GM23248 (cell line): ENCODE measurements around the gene MITF. TPM values are rescaled to one million over a fixed set of nuclear protein-coding genes. Genes with fewer than 3 reads are reported as not detected.

Experiments
- DNase-seq: peaks from one replicate; pipeline ENCODE4 v3.0.0-alpha.2; 2015
- H2AFZ ChIP-seq: fragments of 200-600 bp; sonication (generic); 2 replicates; pipeline ENCODE4 v1.6.1; 2016; ENCODE audit warnings: antibody characterized with exemption
- H3F3A ChIP-seq: fragments of 200-600 bp; sonication (generic); 2 replicates; pipeline ENCODE4 v1.6.1; 2016; ENCODE audit warnings: mild to moderate bottlenecking, antibody characterized with exemption, mixed run types; ENCODE audit not compliant: insufficient read depth
- H3K27ac ChIP-seq: fragments of 200-600 bp; sonication (generic); 2 replicates; pipeline ENCODE4 v1.5.1; 2016; ENCODE audit warnings: mild to moderate bottlenecking
- H3K27me3 ChIP-seq: fragments of 200-600 bp; sonication (generic); replicated peaks from 2 replicates; pipeline ENCODE4 v1.6.1; 2016; ENCODE audit warnings: mild to moderate bottlenecking; ENCODE audit not compliant: insufficient read depth
- H3K36me3 ChIP-seq: fragments of 200-600 bp; sonication (generic); 2 replicates; pipeline ENCODE4 v1.6.1; 2016; ENCODE audit warnings: low read depth, mild to moderate bottlenecking
- H3K4me1 ChIP-seq: fragments of 200-600 bp; sonication (generic); 2 replicates; pipeline ENCODE4 v1.6.1; 2016; ENCODE audit warnings: mild to moderate bottlenecking; ENCODE audit not compliant: insufficient read depth
- H3K4me2 ChIP-seq: fragments of 200-600 bp; sonication (generic); one replicate; pipeline ENCODE4 v1.6.1; 2016; ENCODE audit warnings: mild to moderate bottlenecking; ENCODE audit not compliant: unreplicated experiment
- H3K4me3 ChIP-seq: fragments of 200-600 bp; sonication (generic); 2 replicates; pipeline ENCODE4 v1.5.1; 2016; ENCODE audit warnings: mild to moderate bottlenecking
- H3K79me2 ChIP-seq: fragments of 200-600 bp; sonication (generic); 2 replicates; pipeline ENCODE4 v1.6.1; 2016; ENCODE audit warnings: mild to moderate bottlenecking; ENCODE audit not compliant: insufficient read depth
- H3K9ac ChIP-seq: fragments of 200-600 bp; sonication (generic); 2 replicates; pipeline ENCODE4 v1.6.1; 2016; ENCODE audit warnings: mild to moderate bottlenecking
- H3K9me2 ChIP-seq: fragments of 200-600 bp; sonication (generic); 2 replicates; pipeline ENCODE4 v1.6.1; 2016; ENCODE audit warnings: mixed run types, mild to moderate bottlenecking, moderate library complexity; ENCODE audit not compliant: insufficient read depth
- H3K9me3 ChIP-seq: fragments of 200-600 bp; sonication (generic); one replicate; pipeline ENCODE4 v1.6.1; 2017; ENCODE audit warnings: low read depth
- H4K20me1 ChIP-seq: fragments of 200-600 bp; sonication (generic); 2 replicates; pipeline ENCODE4 v1.6.0; 2016; ENCODE audit not compliant: insufficient read depth
- EZH2 ChIP-seq: fragments of 200-600 bp; sonication (generic); IDR thresholded peaks from 2 replicates; pipeline ENCODE4 v1.6.1; 2018; ENCODE audit warnings: antibody characterized with exemption, mild to moderate bottlenecking; ENCODE audit not compliant: insufficient read depth, poor library complexity, severe bottlenecking
- EZH2phosphoT487 ChIP-seq: fragments of 200-600 bp; sonication (generic); IDR thresholded peaks from 2 replicates; pipeline ENCODE4 v1.6.1; 2018; ENCODE audit warnings: antibody characterized with exemption, moderate library complexity, mild to moderate bottlenecking, low read depth; ENCODE audit not compliant: insufficient read depth
- WGBS, 2 experiments: methylation state at CpG; one replicate each; pipeline ENCODE4 v1.1.6; 2015 to 2017; ENCODE audit warnings: low lambda C conversion rate in 2 of 2, low coverage in 1 of 2; ENCODE audit errors: missing lambda C conversion rate in 2 of 2; 5-methylcytosine and 5-hydroxymethylcytosine counted together
- in situ Hi-C: fragments of 300-500 bp; cut with MboI; formaldehyde crosslinking; loops from 2 replicates; pipeline ENCODE4 v1.15.0; 2020
- polyA plus RNA-seq: library from polyadenylated mRNA; unstranded; fragments of >200 nt; fragmentation: Nextera tagmentation; extraction: Ambion mirVana; gene quantifications from 2 replicates; pipeline ENCODE4 v1.2.1, GENCODE V29; 2016
- total RNA-seq: library from RNA; depleted of rRNA; stranded (reverse); fragments of >200 nt; shearing (Covaris generic); gene quantifications from 2 replicates; pipeline ENCODE4 v1.2.3, GENCODE V29; 2014

The MITF gene
- total and polyA plus RNA-seq, 2 experiments from 2014 or later = 0.86 to 2.0 TPM

DNA sequence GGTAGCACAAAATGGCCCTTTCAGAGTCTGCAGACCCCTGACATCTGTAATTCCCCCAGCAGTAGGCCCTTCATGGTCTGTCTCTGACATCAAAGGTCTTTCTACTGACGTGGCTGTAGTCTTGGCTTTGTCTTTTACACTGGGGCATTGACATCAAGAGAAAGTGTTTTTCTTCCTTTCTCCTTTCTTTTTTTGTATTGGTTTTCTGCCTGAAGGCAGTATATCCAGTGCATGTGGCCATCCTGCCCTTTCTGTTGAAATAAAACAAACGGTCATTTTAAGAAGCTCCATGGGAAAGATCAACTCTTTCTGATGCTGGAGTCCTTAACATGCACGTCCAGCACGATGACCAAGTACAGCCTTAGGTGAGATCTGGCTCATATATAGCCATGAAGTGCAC is 153.4 kb downstream of the MITF start:
- TF ChIP-seq EZH2phosphoT487 = no peak
- no peak for TF ChIP-seq EZH2

DNA sequence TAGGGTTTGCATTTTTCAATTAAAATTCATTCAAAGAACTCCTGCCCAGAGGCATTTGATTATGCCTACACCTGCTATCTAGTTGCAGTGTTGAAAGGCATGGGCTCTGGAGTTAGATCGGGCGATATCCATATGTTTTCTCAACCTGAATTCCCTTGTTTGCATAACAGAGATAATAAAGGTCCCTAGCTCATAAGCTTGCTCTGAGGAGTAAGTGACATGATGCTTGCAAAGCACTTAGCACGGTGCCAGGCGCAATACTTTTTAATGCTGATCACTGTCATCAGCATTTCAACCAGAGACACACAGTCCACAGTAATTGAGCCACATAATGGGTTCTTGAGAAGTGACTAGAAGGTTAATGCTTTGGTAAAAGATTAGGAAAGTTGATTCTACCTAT is 154.0 kb downstream of the MITF start:
- peaks cover 3% of the 10 kb centered on the region; the same call in 1 of the 2 replicates for H3K27me3 ChIP-seq
- DNase-seq = no peak
- H3K9me3 ChIP-seq = no peaks in the 10 kb centered on the region
- peaks cover 14% of the 10 kb centered on the region for H3K4me1 ChIP-seq
- H3K9ac ChIP-seq = no peak overlapping the region
- TF ChIP-seq EZH2phosphoT487 (no peak), EZH2 (no peak)
- WGBS, 2 experiments = 75 to 79% methylated on average over 4 of the region's 4 CpGs
- no peaks in the 10 kb centered on the region for H4K20me1 ChIP-seq
- no peaks in the 10 kb centered on the region for H3K9me2 ChIP-seq
- in situ Hi-C loops = no loop called here
- H3K4me2 ChIP-seq = no peak overlapping the region
- H3F3A ChIP-seq = 0 out of 2 replicates have a peak, but pooled peaks cover 4% of the 10 kb centered on the region
- H3K4me3 ChIP-seq = no peak overlapping the region
- H2AFZ ChIP-seq = no peak overlapping the region
- H3K36me3 ChIP-seq = no peaks in the 10 kb centered on the region
- H3K27ac ChIP-seq = no peak overlapping the region
- H3K79me2 ChIP-seq = no peaks in the 10 kb centered on the region

More for the DNA sequence above, 153.4 kb downstream of the MITF start:
- in situ Hi-C loops = no loop called here
- no peaks in the 10 kb centered on the region for H3K36me3 ChIP-seq
- 0 out of 2 replicates have a peak, but pooled peaks cover 4% of the 10 kb centered on the region for H3F3A ChIP-seq
- H3K27me3 ChIP-seq = peaks cover 3% of the 10 kb centered on the region; the same call in 1 of the 2 replicates
- no peak overlapping the region for H2AFZ ChIP-seq
- no peak overlapping the region for H3K4me3 ChIP-seq
- H3K4me2 ChIP-seq = no peak overlapping the region
- H3K79me2 ChIP-seq = no peaks in the 10 kb centered on the region
- no peak overlapping the region for H3K9ac ChIP-seq
- no peak for DNase-seq
- H3K9me2 ChIP-seq = no peaks in the 10 kb centered on the region
- 76 to 78% methylated on average over 4 of the region's 4 CpGs for WGBS, 2 experiments
- no peaks in the 10 kb centered on the region for H3K9me3 ChIP-seq
- peaks cover 14% of the 10 kb centered on the region for H3K4me1 ChIP-seq
- no peaks in the 10 kb centered on the region for H4K20me1 ChIP-seq
- H3K27ac ChIP-seq = no peak overlapping the region

DNA sequence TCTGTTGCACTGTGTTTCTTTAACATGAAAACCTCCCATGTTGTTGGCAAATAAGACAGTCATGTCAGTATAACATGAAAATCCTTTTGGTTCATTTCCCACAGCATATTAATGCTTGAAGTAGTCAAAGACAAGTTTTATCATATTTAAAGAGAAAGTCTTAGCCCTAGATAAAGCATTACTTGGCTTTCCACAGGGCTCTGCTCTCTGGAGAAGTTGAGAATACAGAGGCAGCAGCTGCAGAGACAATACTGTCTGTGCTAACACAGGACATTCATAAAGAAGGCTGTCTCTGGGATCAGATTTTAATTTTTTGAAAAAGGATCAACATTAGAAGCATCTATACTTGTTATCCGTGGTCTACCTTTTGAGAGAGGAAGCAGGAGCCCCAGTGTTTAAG is 156.8 kb downstream of the MITF start:
- in situ Hi-C loops = no loop called here
- Histone ChIP-seq H3K27ac (no peak overlapping the region), H3K36me3 (no peaks in the 10 kb centered on the region), H3K27me3 (peaks cover 3% of the 10 kb centered on the region; the same call in 1 of the 2 replicates), H3K4me2 (no peak overlapping the region), H3K9ac (no peak overlapping the region), H3K4me3 (no peak overlapping the region), H4K20me1 (no peaks in the 10 kb centered on the region), H3F3A (no peaks in the 10 kb centered on the region), H2AFZ (no peak overlapping the region), H3K79me2 (no peaks in the 10 kb centered on the region), H3K9me2 (no peaks in the 10 kb centered on the region), H3K9me3 (no peaks in the 10 kb centered on the region), H3K4me1 (no peaks in the 10 kb centered on the region)
- 41 to 55% methylated on average over 1 of the region's 1 CpG for WGBS, 2 experiments
- no peak for DNase-seq
- no peak for TF ChIP-seq EZH2
- no peak for TF ChIP-seq EZH2phosphoT487

DNA sequence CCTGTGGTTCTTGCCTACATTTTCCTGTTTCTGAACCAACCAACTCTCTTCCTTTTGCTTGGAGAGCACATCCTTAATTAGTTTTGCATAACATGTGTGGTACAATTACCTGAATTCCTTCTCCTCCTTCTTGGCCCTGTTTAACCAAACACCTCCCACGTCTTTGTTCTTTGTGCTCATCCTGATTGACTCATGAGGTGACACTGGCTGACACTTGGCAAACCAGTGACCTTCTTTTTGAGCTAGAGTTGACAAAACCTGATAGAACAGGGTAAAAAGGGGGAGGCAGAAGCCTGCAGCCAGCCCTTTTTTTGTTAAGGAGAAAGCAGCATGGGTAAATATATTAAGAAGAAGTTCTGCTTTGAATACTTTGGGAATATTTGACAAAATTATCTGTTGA is 161.1 kb downstream of the MITF start:
- Histone ChIP-seq H3K9ac (no peak overlapping the region), H3K4me1 (no peaks in the 10 kb centered on the region), H3K9me3 (no peaks in the 10 kb centered on the region), H3F3A (no peaks in the 10 kb centered on the region), H2AFZ (no peak overlapping the region), H3K79me2 (no peaks in the 10 kb centered on the region), H3K27me3 (peaks cover 3% of the 10 kb centered on the region; the same call in 1 of the 2 replicates), H3K4me3 (no peak overlapping the region), H3K27ac (no peak overlapping the region), H3K36me3 (no peaks in the 10 kb centered on the region), H4K20me1 (no peaks in the 10 kb centered on the region), H3K9me2 (no peaks in the 10 kb centered on the region), H3K4me2 (no peak overlapping the region)
- TF ChIP-seq EZH2 (no peak), EZH2phosphoT487 (no peak)
- in situ Hi-C loops = no loop called here
- WGBS, 2 experiments = 55 to 84% methylated on average over 1 of the region's 1 CpG
- DNase-seq = no peak

DNA sequence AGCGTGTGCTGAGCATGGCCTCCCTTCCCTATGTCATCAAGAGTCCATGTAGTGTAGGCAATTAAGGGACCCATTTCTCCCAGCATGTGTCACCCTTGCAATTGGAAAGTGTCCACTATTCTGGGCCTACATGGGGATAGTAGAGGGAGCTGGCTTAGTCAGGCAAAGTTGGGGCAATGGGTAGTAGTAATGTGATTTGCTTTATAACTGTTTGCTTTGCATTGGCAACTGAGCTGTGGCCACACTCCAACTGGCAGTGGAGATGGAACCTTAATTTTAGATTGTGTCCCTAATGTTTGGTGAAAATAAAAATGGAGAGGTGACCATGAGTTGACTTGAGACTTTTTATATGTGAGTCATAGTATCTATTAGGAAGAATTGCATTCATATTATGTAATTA is 162.5 kb downstream of the MITF start:
- Histone ChIP-seq H3K27ac (no peak overlapping the region), H3K9me2 (no peaks in the 10 kb centered on the region), H3K4me3 (no peak overlapping the region), H3K79me2 (no peaks in the 10 kb centered on the region), H3K9ac (no peak overlapping the region), H3K27me3 (peaks cover 3% of the 10 kb centered on the region; the same call in 1 of the 2 replicates), H4K20me1 (no peaks in the 10 kb centered on the region), H3K4me2 (no peak overlapping the region), H3K9me3 (no peaks in the 10 kb centered on the region), H3F3A (no peaks in the 10 kb centered on the region), H2AFZ (no peak overlapping the region), H3K4me1 (no peaks in the 10 kb centered on the region), H3K36me3 (no peaks in the 10 kb centered on the region)
- in situ Hi-C loops = no loop called here
- no peak for TF ChIP-seq EZH2phosphoT487
- no peak for TF ChIP-seq EZH2
- 100% methylated on average over 1 of the region's 1 CpG for WGBS, 2 experiments
- DNase-seq = no peak
